ENCODE data around the gene ARRB1.

GRCh38 chr11:75389925-75390324, 38.5 kb upstream of the ARRB1 start:
- TF ChIP-seq CTCF (IDR thresholded peaks at IDR 0.05; ENCODE audit: low read depth, low read length, missing input control): no peak
- no peak for TF ChIP-seq GABPA (IDR thresholded peaks at IDR 0.05 in 1 of 2, conservative IDR thresholded peaks at IDR 0.05 in 1 of 2)
- TF ChIP-seq ZBTB33 (IDR thresholded peaks at IDR 0.05): no peak
- TF ChIP-seq, protein P1, sequence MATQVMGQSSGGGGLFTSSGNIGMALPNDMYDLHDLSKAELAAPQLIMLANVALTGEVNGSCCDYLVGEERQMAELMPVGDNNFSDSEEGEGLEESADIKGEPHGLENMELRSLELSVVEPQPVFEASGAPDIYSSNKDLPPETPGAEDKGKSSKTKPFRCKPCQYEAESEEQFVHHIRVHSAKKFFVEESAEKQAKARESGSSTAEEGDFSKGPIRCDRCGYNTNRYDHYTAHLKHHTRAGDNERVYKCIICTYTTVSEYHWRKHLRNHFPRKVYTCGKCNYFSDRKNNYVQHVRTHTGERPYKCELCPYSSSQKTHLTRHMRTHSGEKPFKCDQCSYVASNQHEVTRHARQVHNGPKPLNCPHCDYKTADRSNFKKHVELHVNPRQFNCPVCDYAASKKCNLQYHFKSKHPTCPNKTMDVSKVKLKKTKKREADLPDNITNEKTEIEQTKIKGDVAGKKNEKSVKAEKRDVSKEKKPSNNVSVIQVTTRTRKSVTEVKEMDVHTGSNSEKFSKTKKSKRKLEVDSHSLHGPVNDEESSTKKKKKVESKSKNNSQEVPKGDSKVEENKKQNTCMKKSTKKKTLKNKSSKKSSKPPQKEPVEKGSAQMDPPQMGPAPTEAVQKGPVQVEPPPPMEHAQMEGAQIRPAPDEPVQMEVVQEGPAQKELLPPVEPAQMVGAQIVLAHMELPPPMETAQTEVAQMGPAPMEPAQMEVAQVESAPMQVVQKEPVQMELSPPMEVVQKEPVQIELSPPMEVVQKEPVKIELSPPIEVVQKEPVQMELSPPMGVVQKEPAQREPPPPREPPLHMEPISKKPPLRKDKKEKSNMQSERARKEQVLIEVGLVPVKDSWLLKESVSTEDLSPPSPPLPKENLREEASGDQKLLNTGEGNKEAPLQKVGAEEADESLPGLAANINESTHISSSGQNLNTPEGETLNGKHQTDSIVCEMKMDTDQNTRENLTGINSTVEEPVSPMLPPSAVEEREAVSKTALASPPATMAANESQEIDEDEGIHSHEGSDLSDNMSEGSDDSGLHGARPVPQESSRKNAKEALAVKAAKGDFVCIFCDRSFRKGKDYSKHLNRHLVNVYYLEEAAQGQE (IDR thresholded peaks at IDR 0.05): no peak
- no peak for TF ChIP-seq SP1 (IDR thresholded peaks at IDR 0.05)
- no peak for TF ChIP-seq FOXA2 (IDR thresholded peaks at IDR 0.05)
- no peak for TF ChIP-seq TAF1 (conservative IDR thresholded peaks at IDR 0.05)
- TF ChIP-seq MAX (IDR thresholded peaks at IDR 0.05): no peak
- no peak for TF ChIP-seq ATF3 (IDR thresholded peaks at IDR 0.05)
